Hepatocyte (in vitro differentiated cells): Measurements from ENCODE around the gene NAP1L4.

Experiments used
- EZH2 ChIP-seq: fragments of 200-600 bp; sonication (generic); IDR thresholded peaks from 2 replicates; pipeline ENCODE4 v1.6.1; 2016; ENCODE audit warnings: antibody characterized with exemption, mild to moderate bottlenecking, borderline replicate concordance
- EZH2phosphoT487 ChIP-seq: fragments of 200-600 bp; sonication (generic); IDR thresholded peaks from one replicate; pipeline ENCODE4 v1.6.1; 2018; ENCODE audit warnings: antibody characterized with exemption, mild to moderate bottlenecking, low read depth, moderate library complexity; ENCODE audit not compliant: unreplicated experiment, severe bottlenecking
- TF ChIP-seq, protein P1 (sequence below): fragments of 200-600 bp; sonication (generic); IDR thresholded peaks from 2 replicates; pipeline ENCODE4 v1.5.1; 2016; ENCODE audit warnings: antibody characterized with exemption, mild to moderate bottlenecking; ENCODE audit not compliant: poor library complexity

DNA sequence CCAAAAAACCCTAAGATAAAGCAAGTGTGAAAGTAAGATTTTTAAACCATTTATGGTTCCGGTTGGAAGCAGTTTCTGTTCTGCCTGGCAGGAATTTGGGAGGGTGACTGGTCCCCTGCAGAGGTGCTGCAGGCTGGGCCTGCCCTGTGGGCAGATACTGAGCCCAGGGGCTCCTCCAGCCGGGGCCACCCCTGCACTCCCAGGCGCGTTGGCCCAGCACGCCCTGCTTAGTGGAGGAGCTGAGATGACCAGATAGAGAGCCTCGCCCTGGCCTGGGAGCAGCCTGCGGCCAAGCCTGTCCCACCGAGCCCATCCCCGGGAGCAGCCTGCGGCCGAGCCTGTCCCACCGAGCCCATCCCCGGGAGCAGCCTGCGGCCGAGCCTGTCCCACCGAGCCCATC lies 70.9 kb downstream of the NAP1L4 start:
- TF ChIP-seq, protein P1, sequence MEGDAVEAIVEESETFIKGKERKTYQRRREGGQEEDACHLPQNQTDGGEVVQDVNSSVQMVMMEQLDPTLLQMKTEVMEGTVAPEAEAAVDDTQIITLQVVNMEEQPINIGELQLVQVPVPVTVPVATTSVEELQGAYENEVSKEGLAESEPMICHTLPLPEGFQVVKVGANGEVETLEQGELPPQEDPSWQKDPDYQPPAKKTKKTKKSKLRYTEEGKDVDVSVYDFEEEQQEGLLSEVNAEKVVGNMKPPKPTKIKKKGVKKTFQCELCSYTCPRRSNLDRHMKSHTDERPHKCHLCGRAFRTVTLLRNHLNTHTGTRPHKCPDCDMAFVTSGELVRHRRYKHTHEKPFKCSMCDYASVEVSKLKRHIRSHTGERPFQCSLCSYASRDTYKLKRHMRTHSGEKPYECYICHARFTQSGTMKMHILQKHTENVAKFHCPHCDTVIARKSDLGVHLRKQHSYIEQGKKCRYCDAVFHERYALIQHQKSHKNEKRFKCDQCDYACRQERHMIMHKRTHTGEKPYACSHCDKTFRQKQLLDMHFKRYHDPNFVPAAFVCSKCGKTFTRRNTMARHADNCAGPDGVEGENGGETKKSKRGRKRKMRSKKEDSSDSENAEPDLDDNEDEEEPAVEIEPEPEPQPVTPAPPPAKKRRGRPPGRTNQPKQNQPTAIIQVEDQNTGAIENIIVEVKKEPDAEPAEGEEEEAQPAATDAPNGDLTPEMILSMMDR: no peak
- TF ChIP-seq EZH2phosphoT487 (no peak), EZH2 (no peak)
